HTERT RPE-1 (cell line): ENCODE measurements around the gene DLG2.

Experiments
- in situ Hi-C: fragments of 300-500 bp; cut with MboI; formaldehyde crosslinking; loops from 4 replicates; pipeline ENCODE4 v1.14.3; 2020; ENCODE audit warnings: low sequenced_read_pairs

DLG2 gene

GRCh38 chr11:84923489-84923888 lies 703.7 kb downstream of the DLG2 start:
- in situ Hi-C loops, result no loop called here

- in situ Hi-C loops, result no loop called here
These were observed 704.3 kb downstream of the DLG2 start for GRCh38 chr11:84922836-84923235.

- in situ Hi-C loops, result no loop called here
These were observed 704.8 kb downstream of the DLG2 start for GRCh38 chr11:84922212-84922805.

GRCh38 chr11:84914511-84914910 lies 712.6 kb downstream of the DLG2 start:
- in situ Hi-C loops, result no loop called here

GRCh38 chr11:84909740-84910139 lies 717.4 kb downstream of the DLG2 start:
- in situ Hi-C loops, result no loop called here

- in situ Hi-C loops, result no loop called here
These were observed 720.1 kb downstream of the DLG2 start for GRCh38 chr11:84906995-84907394.

GRCh38 chr11:84905411-84905810 lies 721.7 kb downstream of the DLG2 start:
- in situ Hi-C loops, result no loop called here

- in situ Hi-C loops, result no loop called here
These were observed 724.7 kb downstream of the DLG2 start for GRCh38 chr11:84902445-84902844.

- in situ Hi-C loops, result no loop called here
These were observed 725.2 kb downstream of the DLG2 start for GRCh38 chr11:84901991-84902390.

- in situ Hi-C loops, result no loop called here
These were observed 727.4 kb downstream of the DLG2 start for GRCh38 chr11:84899740-84900139.

GRCh38 chr11:84899134-84899533 lies 728.0 kb downstream of the DLG2 start:
- in situ Hi-C loops, result no loop called here

- in situ Hi-C loops, result no loop called here
These were observed 732.5 kb downstream of the DLG2 start for GRCh38 chr11:84894666-84895065.

GRCh38 chr11:84890676-84891075 lies 736.5 kb downstream of the DLG2 start:
- in situ Hi-C loops, result no loop called here

GRCh38 chr11:84889556-84889955 lies 737.6 kb downstream of the DLG2 start:
- in situ Hi-C loops, result no loop called here

- in situ Hi-C loops, result no loop called here
These were observed 740.0 kb downstream of the DLG2 start for GRCh38 chr11:84887055-84887629.

- in situ Hi-C loops, result no loop called here
These were observed 740.8 kb downstream of the DLG2 start for GRCh38 chr11:84886344-84886743.

GRCh38 chr11:84884836-84885235 lies 742.3 kb downstream of the DLG2 start:
- in situ Hi-C loops, result no loop called here

GRCh38 chr11:84882056-84882455 lies 745.1 kb downstream of the DLG2 start:
- in situ Hi-C loops, result no loop called here

- in situ Hi-C loops, result no loop called here
These were observed 756.0 kb downstream of the DLG2 start for GRCh38 chr11:84871116-84871515.

- in situ Hi-C loops, result no loop called here
These were observed 756.7 kb downstream of the DLG2 start for GRCh38 chr11:84870486-84870885.

- in situ Hi-C loops, result no loop called here
These were observed 760.2 kb downstream of the DLG2 start for GRCh38 chr11:84866922-84867321.

- in situ Hi-C loops, result no loop called here
These were observed 761.2 kb downstream of the DLG2 start for GRCh38 chr11:84865791-84866535.
